HG02852 (cell line): ENCODE data around the gene ORAI2.
"Not testable (repeated sequence)": the region's sequence is repeated elsewhere in the genome, so short reads cannot be mapped to it uniquely, and the experiment has no call there.

ENCODE experiments used
- ATAC-seq: cut with Tn5 transposase; IDR thresholded peaks from one replicate; pipeline ENCODE4 v1.9.1; 2021; ENCODE audit warnings: mild to moderate bottlenecking, moderate library complexity; ENCODE audit not compliant: unreplicated experiment

Gene ORAI2

DNA sequence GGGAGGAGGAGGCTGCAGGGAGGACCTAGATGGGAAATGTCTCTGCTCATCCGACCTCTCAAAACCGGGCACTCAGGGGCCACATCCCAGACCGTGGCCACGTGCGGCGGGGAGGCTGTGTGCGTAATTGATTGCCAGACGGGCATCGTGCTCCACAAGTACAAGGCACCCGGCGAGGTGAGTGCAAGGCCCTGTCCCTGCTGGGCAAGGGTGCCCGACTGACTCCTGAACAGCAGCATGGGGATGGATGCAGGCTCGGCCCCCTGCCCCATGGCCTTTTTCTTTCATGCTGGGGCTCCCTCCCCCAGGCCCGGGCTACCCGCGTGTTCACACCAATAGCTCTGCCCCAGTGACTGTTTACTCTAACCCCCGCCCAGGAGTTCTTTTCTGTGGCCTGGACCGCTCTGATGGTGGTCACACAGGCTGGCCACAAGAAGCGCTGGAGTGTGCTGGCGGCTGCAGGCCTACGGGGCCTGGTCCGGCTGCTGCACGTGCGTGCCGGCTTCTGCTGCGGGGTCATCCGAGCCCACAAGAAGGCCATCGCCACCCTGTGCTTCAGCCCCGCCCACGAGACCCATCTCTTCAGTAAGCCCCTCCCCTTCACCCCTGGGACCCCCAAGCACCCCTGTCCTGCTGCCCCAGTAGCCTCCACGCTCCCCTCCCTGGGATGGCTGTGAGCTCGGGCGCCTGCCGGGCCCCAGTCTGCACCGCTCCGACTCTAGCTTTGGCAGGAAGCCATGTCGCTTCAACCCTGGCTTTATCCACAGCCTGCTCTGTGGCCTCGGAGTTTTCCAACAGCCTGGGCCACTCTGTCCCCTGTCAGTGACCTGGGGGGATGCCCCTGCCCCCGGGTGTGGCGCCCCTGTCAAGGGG, 35.3 kb downstream of the ORAI2 start:
- no peak for ATAC-seq

DNA sequence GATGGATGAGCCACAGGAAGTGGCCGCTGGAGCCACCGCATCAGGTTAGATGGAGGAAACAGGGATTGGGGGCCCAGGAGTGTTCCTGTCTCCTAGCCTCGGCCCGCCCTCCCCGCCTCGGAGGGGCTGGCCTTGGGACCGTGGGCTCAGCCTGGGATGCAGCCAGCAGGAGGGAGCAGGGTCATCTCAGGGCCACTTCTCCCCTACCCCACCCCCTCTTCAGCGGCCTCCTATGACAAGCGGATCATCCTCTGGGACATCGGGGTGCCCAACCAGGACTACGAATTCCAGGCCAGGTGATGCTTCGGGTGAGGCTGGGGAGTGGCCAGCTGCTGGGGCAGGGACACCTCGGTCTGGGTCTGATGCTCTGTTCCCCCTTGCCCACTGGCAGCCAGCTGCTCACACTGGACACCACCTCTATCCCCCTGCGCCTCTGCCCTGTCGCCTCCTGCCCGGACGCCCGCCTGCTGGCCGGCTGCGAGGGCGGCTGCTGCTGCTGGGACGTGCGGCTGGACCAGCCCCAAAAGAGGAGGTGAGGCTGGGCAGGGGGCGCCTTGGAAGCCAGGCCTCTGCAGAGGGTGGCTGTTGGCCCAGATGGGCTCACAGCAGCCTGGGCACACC, 36.1 kb downstream of the ORAI2 start:
- ATAC-seq = no peak

DNA sequence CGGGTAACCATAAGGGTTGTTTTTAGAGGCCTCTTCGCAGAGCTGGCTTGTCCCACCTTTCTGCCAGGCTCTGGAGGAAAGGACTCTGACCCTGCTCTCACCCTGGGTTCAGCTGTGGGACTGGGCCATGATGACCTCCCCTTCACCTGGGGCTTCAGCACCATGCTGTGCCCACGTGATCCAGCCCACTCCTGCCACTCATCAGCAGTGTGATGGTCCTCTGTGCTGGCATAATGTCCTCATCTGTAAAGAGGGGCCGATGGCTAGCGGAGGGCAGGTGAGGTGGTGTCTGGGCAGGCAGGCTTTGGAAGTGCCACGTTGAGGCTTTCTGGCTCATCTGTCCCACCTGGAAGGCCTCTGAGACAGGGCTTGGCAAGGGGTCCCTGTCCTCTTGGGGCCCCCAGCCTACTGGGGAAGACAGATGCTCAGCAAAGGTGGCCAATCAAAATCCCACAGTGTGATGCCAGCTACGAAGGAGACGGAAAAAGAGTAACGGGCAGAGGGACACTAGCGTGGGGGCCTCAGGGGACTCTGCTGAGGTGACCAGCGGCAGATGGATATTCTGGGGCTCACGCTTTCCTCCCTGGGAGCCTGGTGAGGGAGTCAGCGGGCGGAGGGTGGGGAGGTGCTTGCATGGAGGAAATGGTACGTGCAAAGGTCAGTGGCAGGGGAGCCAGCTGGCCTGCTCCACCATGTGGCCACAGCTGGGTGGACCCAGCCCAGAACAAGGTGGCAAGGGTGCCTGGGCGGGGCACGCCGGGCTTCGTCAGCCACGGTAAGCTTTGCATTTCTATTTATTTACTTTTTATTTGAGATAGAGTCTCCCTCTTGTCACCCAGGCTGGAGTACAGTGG, 36.8 kb downstream of the ORAI2 start:
- no peak for ATAC-seq

DNA sequence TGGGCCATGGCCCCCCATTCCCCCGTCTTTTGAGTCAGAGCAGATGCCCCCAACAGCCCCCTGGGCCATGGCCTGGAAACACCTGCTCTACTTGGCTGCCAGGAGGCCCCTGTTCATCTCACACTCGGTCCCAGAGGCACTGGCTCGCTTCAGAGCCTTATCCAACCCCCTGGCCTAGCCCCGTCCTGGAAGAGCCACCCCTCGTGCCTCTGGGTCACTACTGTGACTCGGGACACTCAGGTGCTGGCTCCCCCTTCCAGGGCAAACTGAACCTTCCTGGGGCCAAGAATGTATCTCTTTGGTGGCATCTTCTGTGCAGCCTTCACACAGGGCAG, 38.4 kb downstream of the ORAI2 start:
- no peak for ATAC-seq

DNA sequence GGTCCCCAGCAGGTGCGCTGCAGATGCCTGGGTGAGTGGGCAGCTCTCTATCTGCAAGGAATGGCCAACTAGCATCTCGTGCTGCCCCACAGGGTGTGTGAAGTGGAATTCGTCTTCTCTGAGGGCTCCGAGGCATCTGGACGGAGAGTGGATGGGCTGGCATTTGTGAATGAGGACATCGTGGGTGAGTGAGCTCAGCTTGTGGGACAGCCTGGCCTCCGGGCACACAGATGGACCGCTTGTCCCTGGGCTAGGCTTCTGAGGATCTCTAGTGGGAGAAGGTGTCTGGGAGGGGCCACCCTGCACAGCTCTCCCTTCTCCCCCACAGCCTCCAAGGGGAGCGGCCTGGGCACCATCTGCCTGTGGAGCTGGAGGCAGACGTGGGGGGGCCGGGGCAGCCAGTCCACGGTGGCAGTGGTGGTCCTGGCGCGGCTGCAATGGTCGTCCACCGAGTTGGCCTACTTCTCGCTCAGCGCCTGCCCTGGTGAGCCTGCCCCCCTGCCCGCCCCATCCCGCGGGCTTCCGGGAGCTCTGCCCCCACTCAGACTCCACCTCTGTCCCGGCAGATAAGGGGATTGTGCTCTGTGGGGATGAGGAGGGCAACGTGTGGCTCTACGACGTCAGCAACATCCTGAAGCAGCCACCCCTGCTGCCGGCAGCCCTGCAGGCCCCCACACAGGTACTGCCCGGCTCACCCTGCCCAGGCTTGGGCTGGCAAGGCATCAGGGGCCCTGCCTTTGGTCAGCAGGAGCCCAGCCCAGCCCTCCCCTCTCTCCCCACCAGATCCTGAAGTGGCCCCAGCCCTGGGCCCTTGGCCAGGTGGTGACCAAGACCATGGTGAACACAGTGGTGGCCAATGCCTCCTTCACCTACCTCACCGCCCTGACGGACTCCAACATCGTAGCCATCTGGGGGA, 39.0 kb downstream of the ORAI2 start:
- no peak for ATAC-seq

DNA sequence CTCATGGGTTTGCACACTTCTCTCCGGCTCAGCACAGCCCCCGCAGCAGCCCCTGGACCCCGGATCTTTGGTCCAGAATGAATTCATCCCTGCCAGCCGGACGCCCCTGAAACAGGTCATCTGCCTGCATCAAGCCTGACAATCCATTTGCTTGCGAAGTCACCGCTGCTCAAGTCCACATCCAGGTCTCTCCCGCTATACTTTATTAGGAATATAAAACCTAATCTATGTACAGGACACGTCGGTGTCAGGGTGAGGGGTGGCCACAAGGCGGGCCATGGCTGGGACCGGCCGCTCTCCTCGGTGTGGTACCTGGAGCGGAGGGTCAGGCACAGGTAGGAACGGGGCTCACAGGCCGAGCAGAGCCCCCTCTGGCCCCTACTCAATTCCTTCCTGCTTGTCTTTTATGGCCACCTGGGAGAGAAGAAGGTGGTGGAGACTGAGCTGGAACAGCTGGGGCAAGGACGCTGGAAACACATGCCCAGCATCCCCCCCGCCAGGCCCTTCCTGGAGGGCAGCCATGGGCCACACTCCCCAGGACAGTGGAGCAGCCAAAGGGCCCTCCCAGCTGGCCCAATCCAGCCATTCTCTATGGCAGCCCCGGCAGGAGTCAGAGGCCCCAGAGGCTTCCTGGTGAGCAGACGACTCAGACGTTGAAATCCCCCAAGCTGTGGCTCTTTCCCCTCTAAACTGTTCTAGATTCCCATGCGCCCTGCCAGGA, 40.1 kb downstream of the ORAI2 start:
- ATAC-seq = no peak

DNA sequence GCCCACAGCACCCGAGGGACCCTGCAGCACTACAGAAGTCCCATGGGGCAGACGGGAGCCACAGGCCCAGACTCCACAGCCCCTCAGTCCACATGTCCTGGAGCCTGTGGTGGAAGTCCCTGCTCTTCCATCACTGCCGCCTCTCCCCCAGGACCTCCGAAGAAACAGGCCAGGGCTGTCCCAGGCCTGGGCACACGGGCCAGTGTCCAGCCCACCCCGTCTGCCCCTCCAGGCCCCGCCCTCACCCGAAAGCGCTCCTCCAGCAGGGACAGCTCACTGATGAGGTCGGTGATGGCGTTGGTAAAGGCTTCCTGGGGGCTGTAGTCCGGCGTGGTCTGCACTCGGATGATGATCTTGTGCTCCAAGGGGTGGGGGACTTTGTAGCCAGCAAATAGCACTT, 40.7 kb downstream of the ORAI2 start:
- not testable (repeated sequence) for ATAC-seq

DNA sequence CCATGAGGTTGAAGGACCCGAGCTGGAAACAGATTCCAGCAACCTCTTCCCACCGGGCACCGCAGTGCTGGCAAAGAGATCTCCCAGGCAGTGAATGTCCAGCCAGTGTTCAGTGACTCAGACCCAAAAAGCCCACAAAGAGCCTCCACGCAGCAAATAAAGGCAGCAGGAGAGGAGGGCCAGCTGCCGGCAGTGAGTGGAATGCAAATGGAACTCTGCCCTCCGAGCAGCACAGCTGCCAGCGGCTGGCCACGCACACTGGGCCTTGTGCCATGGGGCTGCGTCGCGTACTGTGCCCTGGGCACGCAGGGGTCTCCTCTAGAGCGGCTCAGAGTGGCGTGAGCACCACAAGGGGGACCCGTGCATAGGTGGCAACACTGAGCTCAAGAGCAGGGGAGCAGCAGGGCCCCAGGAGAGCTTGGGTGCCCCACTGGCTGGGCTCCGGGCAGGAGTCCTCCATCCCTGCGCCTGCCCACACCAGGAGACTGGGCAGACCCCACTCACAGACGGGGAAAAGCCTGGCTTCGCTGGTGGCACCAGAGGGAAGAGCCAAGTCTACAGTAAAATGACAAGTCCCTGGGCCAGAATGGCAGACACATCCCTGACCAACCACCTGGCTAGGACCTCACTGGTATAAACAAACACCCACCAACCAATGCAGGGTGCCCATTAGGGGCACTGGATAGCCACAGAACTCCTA, 41.5 kb downstream of the ORAI2 start:
- ATAC-seq = not testable (repeated sequence)

DNA sequence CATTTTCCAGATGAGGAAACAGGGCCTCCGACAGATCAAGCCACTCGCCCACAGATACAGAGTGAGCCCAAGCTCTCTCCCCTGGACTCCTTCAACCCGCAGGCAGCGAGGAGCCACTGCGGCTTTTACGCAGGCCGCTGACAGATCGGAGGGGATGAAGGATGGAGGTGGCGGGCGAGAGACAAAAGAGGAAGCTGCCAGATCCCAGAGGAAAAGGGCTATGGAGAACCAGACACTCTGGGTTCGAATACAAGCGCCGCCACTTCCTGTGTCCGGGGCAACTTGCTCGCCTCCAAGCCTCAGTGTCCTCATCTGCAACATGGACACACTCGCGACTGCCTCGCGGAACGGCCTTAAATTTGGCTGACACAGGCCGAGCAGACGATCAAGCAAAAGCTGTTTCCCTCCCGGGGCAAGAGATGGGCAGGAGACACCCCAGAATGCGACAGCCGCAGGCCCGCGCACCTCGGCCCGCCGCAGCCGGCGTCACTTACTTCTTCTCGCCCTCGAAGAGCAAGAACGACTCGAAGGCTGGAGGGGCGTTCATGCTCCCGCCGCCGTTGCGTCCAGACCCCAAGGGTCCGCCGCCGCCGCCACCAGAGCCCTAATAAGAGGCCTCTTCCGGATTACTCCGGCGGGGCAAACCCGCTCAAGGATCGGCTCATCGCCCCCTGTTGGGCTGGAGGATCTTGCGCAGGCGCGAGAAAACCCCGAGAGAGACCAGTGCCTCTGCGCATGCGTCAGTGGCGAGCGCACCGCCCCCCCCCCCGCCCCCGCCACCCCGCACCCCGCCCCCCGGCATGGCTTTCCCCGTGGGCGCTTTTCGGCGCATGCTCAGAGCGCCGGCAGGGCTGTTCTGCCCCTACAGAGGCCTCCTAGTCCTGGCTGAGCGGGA, 45.2 kb downstream of the ORAI2 start, which contains the start of gene POLR2J:
Gene POLR2J, minus strand, starts transcription at position 609 of the 895 bp plus-strand sequence. Its CDS starts 62 bp downstream, at position 547.
- ATAC-seq = peak; percentile 89

DNA sequence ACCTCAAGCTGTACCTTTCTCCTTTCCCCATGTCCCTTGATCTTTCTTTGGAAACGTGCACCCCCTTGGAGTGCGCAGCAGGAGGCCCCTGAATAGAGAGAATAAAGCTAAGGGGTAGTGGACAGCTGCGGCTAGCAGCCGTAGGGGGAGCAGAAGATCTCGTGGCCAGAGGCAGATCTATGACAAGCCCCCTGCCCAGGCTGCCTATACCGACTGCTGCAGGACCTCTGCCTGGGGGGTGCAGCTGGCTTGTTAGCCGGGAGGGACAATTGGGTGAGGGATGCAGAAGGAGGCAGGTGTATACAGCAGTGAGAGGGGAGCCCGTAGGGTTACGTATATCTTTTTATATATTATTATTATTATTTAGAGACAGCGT, 45.8 kb downstream of the ORAI2 start:
- peak; percentile 21 for ATAC-seq

DNA sequence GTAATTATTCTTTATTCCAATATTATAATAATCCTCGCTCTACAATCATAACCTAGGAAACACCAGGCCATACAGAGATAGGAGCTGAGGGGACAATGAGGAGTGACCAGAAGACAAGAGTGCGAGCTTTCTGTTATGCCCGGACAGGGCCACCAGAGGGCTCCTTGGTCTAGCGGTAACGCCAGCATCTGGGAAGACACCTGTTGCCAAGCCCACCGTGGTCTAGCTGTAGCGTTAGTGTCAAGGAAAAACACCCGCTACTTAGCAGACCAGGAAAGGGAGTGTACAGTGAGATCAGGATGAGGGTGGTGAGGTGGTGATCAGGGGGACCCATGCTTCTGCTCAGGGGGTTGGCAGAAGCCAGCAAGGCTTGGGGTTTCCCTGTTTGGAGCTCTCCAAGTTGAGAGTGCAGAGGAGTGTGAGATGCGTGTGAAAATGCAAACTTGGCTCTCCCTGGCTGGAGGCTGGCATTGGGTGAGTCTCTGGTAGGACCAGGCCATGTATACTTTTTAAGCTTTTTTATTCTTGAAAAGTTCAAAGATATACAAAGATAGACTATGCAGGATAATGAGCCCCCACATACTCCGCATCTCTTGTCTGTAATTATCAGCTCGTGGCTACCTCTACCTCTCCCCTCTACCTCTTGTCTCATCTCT, 46.7 kb downstream of the ORAI2 start:
- ATAC-seq = not testable (repeated sequence)

DNA sequence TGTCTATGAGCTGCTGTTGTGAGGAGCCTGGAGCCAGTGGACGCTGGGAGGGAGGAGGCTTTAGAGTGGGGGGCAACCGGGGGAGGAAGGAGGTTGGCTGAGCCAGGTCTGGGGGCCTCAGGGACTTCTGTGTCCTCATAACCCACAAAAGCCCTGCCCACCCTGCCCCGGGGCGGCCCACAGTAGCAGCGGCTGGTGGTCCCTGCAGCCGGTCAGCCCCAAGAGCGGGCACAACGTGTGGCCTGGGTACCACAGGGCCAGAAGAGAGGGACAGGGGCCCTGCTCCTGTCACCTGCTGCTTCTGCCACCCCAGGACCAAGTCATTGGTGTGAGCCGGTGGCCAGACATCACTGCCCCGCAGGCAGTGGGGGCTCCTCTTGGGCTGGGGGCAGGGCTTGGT, 48.6 kb downstream of the ORAI2 start:
- ATAC-seq = not testable (repeated sequence)

DNA sequence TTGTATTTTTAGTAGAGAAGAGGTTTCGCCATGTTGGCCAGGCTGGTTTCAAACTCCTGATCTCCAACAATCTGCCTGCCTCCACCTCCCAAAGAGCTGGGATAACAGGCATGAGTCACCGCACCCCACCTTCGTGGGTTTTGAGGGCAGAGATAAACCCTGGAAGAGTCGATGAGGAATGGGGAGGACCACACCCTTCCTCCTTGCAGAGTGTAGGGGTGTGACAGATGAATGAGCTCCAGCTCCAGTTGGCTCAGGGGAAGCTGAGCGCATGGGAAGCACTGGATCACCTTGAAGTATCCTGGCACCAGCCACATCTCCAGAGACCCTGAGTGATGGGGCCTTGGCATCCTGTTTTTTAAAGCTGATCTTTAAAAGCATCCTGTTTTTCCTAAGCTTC, 50.9 kb downstream of the ORAI2 start:
- ATAC-seq = not testable (repeated sequence)

DNA sequence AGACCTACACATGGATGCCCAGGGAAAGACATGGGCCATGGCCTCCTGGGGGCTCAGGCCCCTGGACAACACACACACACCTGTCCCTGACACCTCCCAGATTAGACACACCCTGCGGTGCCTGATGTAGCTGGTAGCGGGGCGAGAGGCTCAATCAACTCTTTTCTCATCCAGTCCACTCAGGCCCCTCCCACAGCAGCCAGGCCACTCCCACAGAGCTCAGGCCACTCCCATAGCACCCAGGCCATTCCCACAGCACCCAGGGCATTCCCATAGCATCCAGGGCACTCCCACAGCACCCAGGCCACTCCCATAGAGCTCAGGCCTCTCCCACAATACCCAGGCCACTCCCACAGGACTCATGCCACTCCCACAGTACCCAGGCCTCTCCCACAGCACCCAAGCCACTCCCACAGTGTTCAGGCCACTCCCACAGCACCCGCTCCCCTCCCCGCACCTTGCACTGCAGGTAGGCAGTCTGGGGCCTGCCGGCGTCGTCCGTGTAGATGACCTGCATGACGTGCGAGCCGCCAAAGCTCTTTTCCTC, 57.2 kb downstream of the ORAI2 start:
- peak; percentile 49 for ATAC-seq

DNA sequence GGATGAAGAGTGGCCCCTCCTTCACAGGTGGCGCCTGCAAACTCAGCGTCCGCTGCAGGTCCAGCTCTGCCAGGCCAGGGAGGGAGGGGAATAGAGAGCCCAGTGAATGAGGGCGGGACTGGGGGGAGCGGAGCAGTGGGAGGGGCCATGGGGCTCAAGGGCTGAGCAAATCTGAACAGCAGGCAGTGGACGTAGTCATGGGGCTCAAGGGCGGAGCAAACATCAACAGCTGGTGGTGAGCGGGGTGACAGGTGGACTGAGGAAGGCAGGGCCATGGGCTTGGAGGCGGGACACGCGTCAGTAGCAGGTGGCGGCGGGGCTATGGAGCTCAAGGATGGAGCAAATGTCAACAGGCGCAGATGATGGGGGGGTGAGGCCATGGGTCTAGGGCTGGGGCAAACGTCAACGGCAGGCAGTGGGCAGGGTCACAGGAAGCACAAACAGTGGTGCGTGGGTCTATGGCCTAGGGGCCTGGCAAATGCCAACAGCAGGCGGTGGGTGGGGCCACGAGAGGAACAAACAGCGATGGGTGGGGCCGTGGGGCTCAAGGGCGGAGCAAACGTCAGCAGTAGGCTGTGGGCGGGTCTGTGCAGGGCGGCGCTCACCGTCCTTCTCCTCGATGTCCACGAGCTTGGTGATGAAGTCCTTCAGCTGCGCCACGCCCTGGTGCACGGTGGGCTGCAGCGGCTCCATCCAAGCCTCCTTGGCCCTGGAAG, 60.0 kb downstream of the ORAI2 start:
- ATAC-seq = peak; percentile 47

DNA sequence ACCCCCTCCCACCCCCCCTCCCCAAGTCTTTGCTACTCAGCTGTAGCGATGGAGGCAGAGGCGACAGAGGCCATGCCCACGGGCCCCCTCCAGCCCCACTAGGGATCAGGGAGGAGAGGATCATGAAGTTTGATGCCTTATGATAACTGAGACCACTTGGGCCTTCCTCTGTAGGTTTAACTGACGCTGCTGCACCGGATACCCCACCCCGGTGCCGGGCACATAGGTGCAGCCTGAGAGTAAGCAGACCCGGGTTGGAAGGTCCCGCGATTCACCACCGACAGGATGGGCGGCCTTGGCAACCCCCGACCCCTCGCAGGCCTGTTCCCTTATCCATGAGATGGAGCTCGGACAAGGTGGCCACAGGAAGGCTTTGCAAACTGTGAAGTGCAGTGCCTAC, 60.7 kb downstream of the ORAI2 start:
- ATAC-seq = not testable (repeated sequence)
